ENCODE results near the gene IFNA6. TPM values are rescaled to one million over a fixed set of nuclear protein-coding genes. Genes with fewer than 3 reads are reported as not detected.
"Not testable (repeated sequence)": the region's sequence is repeated elsewhere in the genome, so short reads cannot be mapped to it uniquely, and the experiment has no call there.

The IFNA6 gene
- total and polyA plus RNA-seq, 7 donors, result not detected

DNA sequence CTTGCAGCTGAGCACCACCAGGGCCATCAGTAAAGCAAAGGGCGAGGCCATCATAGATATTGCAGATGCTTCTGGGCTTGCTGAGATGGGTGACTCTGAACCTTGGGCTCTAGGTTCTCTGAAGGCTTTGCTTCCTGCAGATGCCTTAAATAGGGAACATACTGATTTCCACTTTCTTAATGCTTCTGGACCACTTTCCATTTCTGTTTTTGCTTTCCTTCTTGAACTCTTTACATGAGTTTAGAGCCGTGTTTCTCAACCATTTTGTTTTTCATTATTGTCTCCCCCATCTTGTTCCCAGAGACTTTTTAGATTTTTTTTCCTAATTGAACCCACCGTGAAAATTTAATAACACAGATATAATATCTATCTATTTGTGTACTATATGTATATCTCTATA, 17.3 kb upstream of the IFNA6 start, which contains the start of gene IFNA13:
IFNA13 (minus strand) TSS at position 101 of the 400 bp plus-strand sequence; CDS start at position 54, 47 bp downstream.
- Histone ChIP-seq H3K4me3 (no peak within 1 kb of the TSS), H3K4me1 (no peaks in the 10 kb centered on the region), H3K36me3 (ENCODE audit: insufficient read depth in 1 of 2, low read depth in 1 of 2) (no peaks in the 10 kb centered on the region), H3K27me3 (ENCODE audit: insufficient read depth in 3 of 3, low read length in 2 of 3) (peaks cover 0 to 5% (median 0%) of the 10 kb centered on the region in 3 donors), H3K27ac (no peak within 1 kb of the TSS), H3K9me3 (no peaks in the 10 kb centered on the region)
- 88 to 96% (median 93%) methylated on average over 3 of the region's 3 CpGs for WGBS, 3 donors
- DNase-seq, result no peak
- no peak for ATAC-seq
- intact Hi-C loops (cut with DNase I), result no loop called here
- TF ChIP-seq, protein P1, sequence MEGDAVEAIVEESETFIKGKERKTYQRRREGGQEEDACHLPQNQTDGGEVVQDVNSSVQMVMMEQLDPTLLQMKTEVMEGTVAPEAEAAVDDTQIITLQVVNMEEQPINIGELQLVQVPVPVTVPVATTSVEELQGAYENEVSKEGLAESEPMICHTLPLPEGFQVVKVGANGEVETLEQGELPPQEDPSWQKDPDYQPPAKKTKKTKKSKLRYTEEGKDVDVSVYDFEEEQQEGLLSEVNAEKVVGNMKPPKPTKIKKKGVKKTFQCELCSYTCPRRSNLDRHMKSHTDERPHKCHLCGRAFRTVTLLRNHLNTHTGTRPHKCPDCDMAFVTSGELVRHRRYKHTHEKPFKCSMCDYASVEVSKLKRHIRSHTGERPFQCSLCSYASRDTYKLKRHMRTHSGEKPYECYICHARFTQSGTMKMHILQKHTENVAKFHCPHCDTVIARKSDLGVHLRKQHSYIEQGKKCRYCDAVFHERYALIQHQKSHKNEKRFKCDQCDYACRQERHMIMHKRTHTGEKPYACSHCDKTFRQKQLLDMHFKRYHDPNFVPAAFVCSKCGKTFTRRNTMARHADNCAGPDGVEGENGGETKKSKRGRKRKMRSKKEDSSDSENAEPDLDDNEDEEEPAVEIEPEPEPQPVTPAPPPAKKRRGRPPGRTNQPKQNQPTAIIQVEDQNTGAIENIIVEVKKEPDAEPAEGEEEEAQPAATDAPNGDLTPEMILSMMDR (IDR thresholded peaks at IDR 0.05), result no peak

DNA sequence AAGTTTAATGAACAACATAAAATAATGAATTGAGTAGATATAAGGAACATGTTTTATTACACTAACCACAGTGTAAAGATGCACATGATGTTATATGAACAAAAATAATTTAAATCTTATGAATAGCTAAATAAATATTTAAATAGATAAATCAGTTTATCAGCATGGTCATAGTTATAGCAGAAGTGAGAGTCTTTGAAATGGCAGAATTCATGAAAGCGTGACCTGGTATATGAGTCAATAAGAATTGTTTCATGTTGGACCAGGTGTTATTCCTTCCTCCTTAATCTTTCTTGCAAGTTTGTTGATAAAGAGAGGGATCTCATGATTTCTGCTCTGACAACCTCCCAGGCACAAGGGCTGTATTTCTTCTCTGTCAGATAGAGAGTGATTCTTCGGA, 16.5 kb upstream of the IFNA6 start:
- H3K27ac ChIP-seq; H3K9me3 ChIP-seq; H3K4me3 ChIP-seq; H3K36me3 ChIP-seq (ENCODE audit: insufficient read depth in 1 of 2, low read depth in 1 of 2); intact Hi-C loops (cut with DNase I); DNase-seq; H3K27me3 ChIP-seq (ENCODE audit: insufficient read depth in 3 of 3, low read length in 2 of 3); H3K4me1 ChIP-seq; ATAC-seq: not testable (repeated sequence)
- WGBS, 3 donors, result 92 to 100% (median 95%) methylated on average over 1 of the region's 2 CpGs

DNA sequence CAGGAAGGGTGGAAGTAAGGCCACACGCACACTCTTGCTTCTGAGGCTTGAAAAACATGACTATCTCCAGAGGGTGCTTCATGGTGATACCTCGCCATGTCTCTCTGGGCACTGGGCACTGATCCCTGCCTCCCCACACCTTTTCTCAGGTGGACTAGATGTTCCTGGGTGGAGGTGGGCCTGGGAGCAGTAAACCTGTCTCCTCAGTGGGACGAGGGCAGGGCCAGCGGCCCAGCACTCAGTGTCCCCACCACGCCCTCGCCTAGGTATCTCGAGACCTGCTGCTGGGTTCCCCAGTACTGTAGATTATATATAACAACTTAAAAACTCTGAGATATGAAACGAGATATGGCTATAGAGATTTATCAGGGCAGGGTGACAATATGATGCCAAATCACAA, 11.6 kb upstream of the IFNA6 start:
- intact Hi-C loops (cut with DNase I), result no loop called here
- Histone ChIP-seq H3K27me3 (ENCODE audit: insufficient read depth in 3 of 3, low read length in 2 of 3) (peaks cover 0 to 5% (median 0%) of the 10 kb centered on the region in 3 donors), H3K36me3 (ENCODE audit: insufficient read depth in 1 of 2, low read depth in 1 of 2) (no peaks in the 10 kb centered on the region), H3K27ac (no peak overlapping the region), H3K4me3 (no peak overlapping the region), H3K9me3 (no peaks in the 10 kb centered on the region), H3K4me1 (no peaks in the 10 kb centered on the region)
- TF ChIP-seq, protein P1 (IDR thresholded peaks at IDR 0.05), result no peak
- ATAC-seq, result no peak
- 85 to 90% (median 86%) methylated on average over 8 of the region's 8 CpGs for WGBS, 3 donors
- no peak for DNase-seq

DNA sequence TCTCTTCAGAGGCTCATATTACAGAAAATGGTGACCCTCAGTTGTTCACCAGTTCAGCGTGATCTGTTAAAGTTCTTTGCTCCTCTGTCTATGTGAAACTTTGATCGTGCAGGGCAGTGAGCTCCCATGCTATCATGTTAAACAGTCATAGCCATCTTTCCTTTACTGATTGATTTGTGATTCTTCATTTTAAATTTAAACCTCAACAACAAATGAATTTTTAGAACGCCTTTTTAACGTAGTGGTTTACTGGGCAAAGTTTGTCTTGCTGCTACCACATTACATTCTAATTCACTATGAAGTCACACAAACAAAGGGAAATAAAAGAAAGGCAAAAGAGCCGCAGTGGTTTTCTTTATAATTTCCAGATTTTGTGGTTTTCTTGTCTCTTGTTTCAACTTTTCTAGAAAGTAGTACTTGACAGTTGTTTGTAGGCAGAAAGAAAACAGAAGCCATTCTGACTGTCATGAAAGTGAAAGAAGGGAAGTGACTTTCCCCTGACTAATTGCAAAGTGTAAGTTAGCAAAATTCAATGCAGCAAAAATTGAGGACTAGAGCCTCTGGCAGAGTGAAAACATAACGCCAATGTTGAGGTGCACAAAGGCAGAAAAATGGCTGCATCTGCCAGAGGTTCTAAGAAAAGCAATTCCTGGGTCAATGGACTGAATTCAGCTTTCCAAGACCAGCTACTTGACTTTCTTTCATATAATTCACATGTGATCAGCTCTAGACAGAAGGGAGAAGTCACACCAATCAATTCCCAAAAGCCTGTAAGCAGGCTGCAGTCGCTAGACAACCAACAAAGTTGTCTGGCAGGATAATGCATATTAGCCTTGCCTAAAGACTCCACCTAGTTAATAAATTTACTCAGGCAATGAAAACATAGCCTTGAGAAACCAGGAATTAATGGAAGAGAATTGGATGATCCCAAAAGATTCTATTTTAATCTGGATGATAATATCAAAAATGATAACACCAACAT, 7.1 kb upstream of the IFNA6 start:
- WGBS, 3 donors, result 39 to 51% (median 46%) methylated on average over 7 of the region's 7 CpGs
- H3K27ac ChIP-seq, result no peak overlapping the region
- TF ChIP-seq, protein P1 (IDR thresholded peaks at IDR 0.05), result no peak
- no peaks in the 10 kb centered on the region for H3K27me3 ChIP-seq (ENCODE audit: insufficient read depth in 3 of 3, low read length in 2 of 3)
- no peak overlapping the region for H3K4me3 ChIP-seq
- ATAC-seq (no peak), DNase-seq (no peak)
- no peaks in the 10 kb centered on the region for H3K4me1 ChIP-seq
- intact Hi-C loops (cut with DNase I), result no loop called here
- no peaks in the 10 kb centered on the region for H3K9me3 ChIP-seq
- H3K36me3 ChIP-seq (ENCODE audit: insufficient read depth in 1 of 2, low read depth in 1 of 2), result no peaks in the 10 kb centered on the region

DNA sequence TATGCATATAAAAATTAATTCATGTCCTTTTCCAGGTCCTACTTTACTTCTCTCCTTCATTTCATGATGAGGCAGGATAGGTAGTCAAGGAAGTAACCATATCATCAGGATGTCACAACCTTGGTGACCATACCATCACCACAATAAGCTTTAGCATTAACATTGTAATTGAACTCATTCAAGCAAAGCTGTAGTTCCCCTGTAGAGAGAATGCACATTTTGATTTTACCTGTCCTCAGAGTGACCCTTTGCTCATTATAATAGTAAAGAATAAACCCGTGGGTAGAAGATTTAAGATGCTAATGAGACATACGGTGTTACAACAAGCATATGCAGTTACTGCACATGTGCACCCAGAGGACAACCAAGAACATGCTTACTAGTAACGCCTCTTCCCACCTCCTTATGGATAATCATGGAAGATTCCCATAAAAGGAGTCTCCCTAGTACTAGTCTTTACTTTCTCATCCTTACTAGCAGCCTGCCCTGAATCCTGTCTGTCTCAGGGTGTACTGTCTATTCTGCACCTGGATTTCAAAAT, 2.2 kb downstream of the IFNA6 start:
- ATAC-seq (no peak), DNase-seq (no peak)
- Histone ChIP-seq H3K36me3 (ENCODE audit: insufficient read depth in 1 of 2, low read depth in 1 of 2) (no peaks in the 10 kb centered on the region), H3K4me1 (no peaks in the 10 kb centered on the region), H3K9me3 (peaks cover 6% of the 10 kb centered on the region), H3K27ac (no peak overlapping the region), H3K27me3 (ENCODE audit: insufficient read depth in 3 of 3, low read length in 2 of 3) (peaks cover 0 to 4% (median 0%) of the 10 kb centered on the region in 3 donors), H3K4me3 (no peak overlapping the region)
- WGBS, 3 donors, result 63 to 73% (median 72%) methylated on average over 3 of the region's 3 CpGs
- TF ChIP-seq, protein P1 (IDR thresholded peaks at IDR 0.05), result no peak
- intact Hi-C loops (cut with DNase I), result loop anchor here in 1 of 2 donors (5.0 kb wide), 1 partner anchor 44 kb away; no protein-coding TSS in a partner anchor
